HG03196 (cell line): Measurements from ENCODE around the gene JMJD6.
"Not testable (repeated sequence)": the region's sequence is repeated elsewhere in the genome, so short reads cannot be mapped to it uniquely, and the experiment has no call there.

Source experiments
- ATAC-seq: cut with Tn5 transposase; IDR thresholded peaks from one replicate; pipeline ENCODE4 v1.9.1; 2021; ENCODE audit not compliant: unreplicated experiment

The JMJD6 gene

GRCh38 chr17:76718516-76718915 is 7.9 kb downstream of the JMJD6 start:
- ATAC-seq, result no peak

- ATAC-seq, result no peak
These were observed 9.6 kb downstream of the JMJD6 start for GRCh38 chr17:76716839-76717215.

GRCh38 chr17:76716146-76716838 is 10.1 kb downstream of the JMJD6 start:
- no peak for ATAC-seq

GRCh38 chr17:76715496-76715830 is 10.9 kb downstream of the JMJD6 start:
- ATAC-seq, result no peak

GRCh38 chr17:76714822-76715495 is 11.4 kb downstream of the JMJD6 start:
- no peak for ATAC-seq

GRCh38 chr17:76714336-76714735 is 12.1 kb downstream of the JMJD6 start:
- no peak for ATAC-seq

GRCh38 chr17:76713765-76714164 is 12.6 kb downstream of the JMJD6 start:
- no peak for ATAC-seq

GRCh38 chr17:76712321-76712720 is 14.1 kb downstream of the JMJD6 start:
- not testable (repeated sequence) for ATAC-seq

GRCh38 chr17:76710863-76711611 is 15.4 kb downstream of the JMJD6 start, which contains the start of gene MXRA7:
MXRA7 (minus strand) TSS chr17:76710965; CDS start chr17:76710946, 19 bp downstream.
- ATAC-seq, result no peak

GRCh38 chr17:76709951-76710862 is 16.2 kb downstream of the JMJD6 start:
- not testable (repeated sequence) for ATAC-seq

- ATAC-seq, result no peak
These were observed 17.1 kb downstream of the JMJD6 start for GRCh38 chr17:76709077-76709950.

- ATAC-seq, result no peak
These were observed 18.2 kb downstream of the JMJD6 start for GRCh38 chr17:76707985-76708807.

- no peak for ATAC-seq
These were observed 19.6 kb downstream of the JMJD6 start for GRCh38 chr17:76706817-76707216.

GRCh38 chr17:76704805-76705204 is 21.6 kb downstream of the JMJD6 start:
- ATAC-seq, result no peak

- no peak for ATAC-seq
These were observed 23.3 kb downstream of the JMJD6 start for GRCh38 chr17:76702941-76703637.

- no peak for ATAC-seq
These were observed 24.3 kb downstream of the JMJD6 start for GRCh38 chr17:76702076-76702475.

GRCh38 chr17:76701471-76701967 is 24.9 kb downstream of the JMJD6 start:
- ATAC-seq, result no peak
